Osteoblast (primary cell): ENCODE measurements around the gene SEPTIN1. TPM values are rescaled to one million over a fixed set of nuclear protein-coding genes. Genes with fewer than 3 reads are reported as not detected.
"Not testable (repeated sequence)": the region's sequence is repeated elsewhere in the genome, so short reads cannot be mapped to it uniquely, and the experiment has no call there.

ENCODE experiments used
- DNase-seq: peaks from one replicate; pipeline ENCODE4 v3.0.0; 2011; ENCODE audit warnings: low spot score, mixed read lengths; ENCODE audit not compliant: insufficient read length; ENCODE audit errors: missing footprints
- H2AFZ ChIP-seq: 2 replicates; pipeline ENCODE4 v1.6.0; 2011; ENCODE audit warnings: mild to moderate bottlenecking, low read length
- H3K27ac ChIP-seq: 2 replicates; pipeline ENCODE4 v1.5.1; 2011; ENCODE audit warnings: mild to moderate bottlenecking, low read depth, low read length, moderate library complexity
- H3K27me3 ChIP-seq: 2 replicates; pipeline ENCODE4 v1.6.0; 2012; ENCODE audit warnings: mild to moderate bottlenecking, control low read depth, inconsistent platforms, low read length, moderate library complexity; ENCODE audit not compliant: insufficient read depth
- H3K36me3 ChIP-seq: 2 replicates; pipeline ENCODE4 v1.5.1; 2011; ENCODE audit warnings: mild to moderate bottlenecking, low read length, control low read depth, moderate library complexity; ENCODE audit not compliant: insufficient read depth
- H3K4me1 ChIP-seq: 2 replicates; pipeline ENCODE4 v1.5.1; 2011; ENCODE audit warnings: mild to moderate bottlenecking, low read length, control low read depth, moderate library complexity; ENCODE audit not compliant: insufficient read depth
- H3K4me2 ChIP-seq: 2 replicates; pipeline ENCODE4 v1.6.0; 2011; ENCODE audit warnings: mild to moderate bottlenecking, low read length; ENCODE audit not compliant: insufficient read depth
- H3K4me3 ChIP-seq: fragments of 200-600 bp; sonication (generic); 3 replicates; pipeline ENCODE4 v1.5.1; 2012; ENCODE audit warnings: mild to moderate bottlenecking, low read length, inconsistent platforms; ENCODE audit not compliant: insufficient read depth
- H3K79me2 ChIP-seq: 2 replicates; pipeline ENCODE4 v1.6.0; 2012; ENCODE audit warnings: mild to moderate bottlenecking, low read length, control low read depth, inconsistent platforms; ENCODE audit not compliant: insufficient read depth
- H3K9me3 ChIP-seq: 2 replicates; pipeline ENCODE4 v1.5.1; 2011; ENCODE audit warnings: low read depth, low read length, control low read depth
- H4K20me1 ChIP-seq: 2 replicates; pipeline ENCODE4 v1.6.0; 2012; ENCODE audit warnings: mild to moderate bottlenecking, low read length, control low read depth; ENCODE audit not compliant: insufficient read depth
- CTCF ChIP-seq: IDR thresholded peaks from 2 replicates; pipeline ENCODE4 v1.5.1; 2011; ENCODE audit warnings: mild to moderate bottlenecking, low read depth, low read length, moderate library complexity; ENCODE audit errors: extremely low read depth
- total RNA-seq: library from RNA; depleted of rRNA; stranded (reverse); fragments of >200 nt; gene quantifications from 2 replicates; pipeline ENCODE4 v1.2.3, GENCODE V29; 2012

The SEPTIN1 gene
- total RNA-seq, 1 donor: not detected

GRCh38 chr16:30341971-30342370, 40.4 kb downstream of the SEPTIN1 start:
- H4K20me1 ChIP-seq, H3K4me2 ChIP-seq, H3K4me1 ChIP-seq, H3K27ac ChIP-seq, H3K4me3 ChIP-seq, H3K27me3 ChIP-seq, H2AFZ ChIP-seq, H3K36me3 ChIP-seq, H3K79me2 ChIP-seq, DNase-seq, H3K9me3 ChIP-seq: not testable (repeated sequence)
- TF ChIP-seq CTCF: peak; percentile 18

DNA sequence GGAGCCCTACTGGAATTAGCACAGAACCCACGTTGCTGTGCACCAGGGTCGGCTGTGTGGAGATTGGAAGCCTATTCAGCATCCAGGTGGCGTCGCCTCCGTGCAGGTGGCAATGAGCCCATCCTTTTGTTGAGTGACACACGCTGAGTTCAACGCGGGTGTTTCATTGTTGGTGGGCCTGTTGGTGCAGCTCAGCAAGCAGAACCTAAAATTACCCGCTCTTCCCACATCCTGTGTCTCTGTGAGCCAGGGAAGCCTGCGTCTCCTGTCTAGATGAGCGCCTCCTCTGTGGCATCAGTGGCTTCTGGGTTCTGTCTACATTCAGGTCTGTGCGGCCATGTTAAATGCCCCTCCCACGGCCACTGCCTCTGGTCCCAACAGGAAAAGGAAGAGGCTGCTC, 41.7 kb downstream of the SEPTIN1 start:
- no peaks in the 10 kb centered on the region for H3K27me3 ChIP-seq

DNA sequence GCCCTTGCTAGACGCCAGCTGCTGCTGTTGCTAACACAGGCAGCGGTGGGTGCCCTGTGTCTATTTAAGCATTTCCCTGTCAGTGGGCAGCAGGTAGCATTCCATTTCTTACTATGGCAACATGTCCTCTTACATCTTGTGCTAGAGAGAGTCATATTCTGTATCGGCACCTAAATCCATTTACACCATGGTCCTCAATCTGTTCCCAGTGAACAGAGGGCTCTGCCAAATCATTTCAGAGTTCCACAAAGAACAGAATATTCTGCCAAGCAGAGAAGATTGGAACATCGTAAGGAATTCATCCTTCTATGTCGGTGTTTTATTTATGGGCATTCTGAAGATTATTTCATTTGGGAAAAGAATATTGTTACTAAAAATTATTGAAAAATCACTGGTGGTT, 43.6 kb downstream of the SEPTIN1 start:
- not testable (repeated sequence) for H3K4me3 ChIP-seq, H3K27me3 ChIP-seq, H3K79me2 ChIP-seq

More for the DNA sequence above, 41.7 kb downstream of the SEPTIN1 start:
- Histone ChIP-seq H3K79me2 (no peaks in the 10 kb centered on the region), H3K4me2 (no peak overlapping the region), H3K36me3 (no peaks in the 10 kb centered on the region), H3K9me3 (no peaks in the 10 kb centered on the region), H3K4me3 (no peak overlapping the region), H3K27ac (no peak overlapping the region), H2AFZ (peak overlapping the region; percentile 41), H4K20me1 (no peaks in the 10 kb centered on the region), H3K4me1 (no peaks in the 10 kb centered on the region)
- TF ChIP-seq CTCF: no peak
- no peak for DNase-seq

GRCh38 chr16:30337964-30338357, 44.4 kb downstream of the SEPTIN1 start:
- not testable (repeated sequence) for H4K20me1 ChIP-seq, H3K9me3 ChIP-seq, DNase-seq, H3K79me2 ChIP-seq, H3K4me2 ChIP-seq, H3K4me3 ChIP-seq, H3K27ac ChIP-seq, H3K36me3 ChIP-seq, H3K27me3 ChIP-seq, H3K4me1 ChIP-seq, H2AFZ ChIP-seq

More for the DNA sequence above, 43.6 kb downstream of the SEPTIN1 start:
- not testable (repeated sequence) for H2AFZ ChIP-seq, H3K4me2 ChIP-seq, H3K27ac ChIP-seq, H3K4me1 ChIP-seq, H3K9me3 ChIP-seq, DNase-seq, H3K36me3 ChIP-seq, H4K20me1 ChIP-seq

DNA sequence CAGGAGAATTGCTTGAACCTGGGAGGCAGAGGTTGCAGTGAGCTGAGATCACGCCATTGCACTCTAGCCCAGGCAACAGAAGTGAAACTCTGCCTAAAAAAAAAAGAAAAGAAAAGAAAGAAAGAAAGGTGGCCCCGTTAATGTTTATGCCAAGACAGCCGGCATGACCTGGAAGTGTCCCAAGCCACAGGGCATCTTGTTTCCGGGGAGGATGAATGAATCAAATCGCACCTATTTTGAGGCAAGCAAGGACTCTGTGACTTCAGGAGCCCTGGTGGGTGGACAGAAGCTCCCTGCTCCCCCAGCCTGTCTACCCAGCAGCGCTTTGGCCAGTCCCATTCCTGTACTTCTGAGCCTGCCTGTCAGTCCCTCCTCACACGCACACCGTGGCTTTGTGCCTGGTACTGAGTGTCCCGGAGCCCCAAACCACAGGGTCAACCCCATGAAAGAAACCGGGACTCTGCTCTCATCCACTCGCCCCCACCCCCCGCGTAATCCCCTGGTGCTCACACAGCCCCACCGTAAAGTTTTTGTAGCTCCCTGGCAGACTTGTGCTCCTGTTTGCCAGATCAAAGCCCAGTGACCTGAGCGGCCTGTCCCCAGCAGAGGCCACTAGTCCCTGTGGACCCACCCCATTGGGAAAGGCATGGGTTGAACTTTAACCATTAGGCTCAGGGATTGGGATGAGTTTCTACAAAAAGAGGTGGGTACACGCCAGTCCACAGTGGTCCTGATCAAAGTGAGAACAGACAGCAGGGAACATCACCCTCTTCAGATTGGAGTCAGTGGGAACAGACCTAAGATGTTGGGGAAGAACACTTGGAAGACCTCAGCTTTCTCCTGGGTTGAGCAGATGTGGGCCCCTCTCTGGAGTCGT, 46.5 kb downstream of the SEPTIN1 start:
- peaks cover 11% of the 10 kb centered on the region for H3K79me2 ChIP-seq
- no peak for TF ChIP-seq CTCF
- peak overlapping the region; percentile 17 for H3K27ac ChIP-seq
- no peaks in the 10 kb centered on the region for H3K4me1 ChIP-seq
- H3K4me2 ChIP-seq: peak overlapping the region; percentile 87
- H3K4me3 ChIP-seq: peak overlapping the region; percentile 78
- no peaks in the 10 kb centered on the region for H3K27me3 ChIP-seq
- peak overlapping the region; percentile 93 for H2AFZ ChIP-seq
- DNase-seq: peak; percentile 80
- H3K9me3 ChIP-seq: no peaks in the 10 kb centered on the region
- no peaks in the 10 kb centered on the region for H4K20me1 ChIP-seq
- no peaks in the 10 kb centered on the region for H3K36me3 ChIP-seq

- DNase-seq: peak; percentile 63
- not testable (repeated sequence) for H4K20me1 ChIP-seq, H3K9me3 ChIP-seq, H3K36me3 ChIP-seq, H3K4me1 ChIP-seq, H3K27me3 ChIP-seq
- H3K27ac ChIP-seq: peak overlapping the region; percentile 66
- H3K4me3 ChIP-seq: peak overlapping the region; percentile 78
- H3K79me2 ChIP-seq: peaks cover 16% of the 10 kb centered on the region
- H2AFZ ChIP-seq: peak overlapping the region; percentile 93
- peak overlapping the region; percentile 87 for H3K4me2 ChIP-seq
Observed at GRCh38 chr16:30335028-30335597, 47.2 kb downstream of the SEPTIN1 start.
